ENCODE data around the gene PZP. TPM values are rescaled to one million over a fixed set of nuclear protein-coding genes. Genes with fewer than 3 reads are reported as not detected.

PZP gene
- total and polyA plus RNA-seq, 2 of the 8 experiments (the other 6 are each of a cell fraction or from before 2014, with no cell fraction given) = 0.08 TPM; not detected in 1

DNA sequence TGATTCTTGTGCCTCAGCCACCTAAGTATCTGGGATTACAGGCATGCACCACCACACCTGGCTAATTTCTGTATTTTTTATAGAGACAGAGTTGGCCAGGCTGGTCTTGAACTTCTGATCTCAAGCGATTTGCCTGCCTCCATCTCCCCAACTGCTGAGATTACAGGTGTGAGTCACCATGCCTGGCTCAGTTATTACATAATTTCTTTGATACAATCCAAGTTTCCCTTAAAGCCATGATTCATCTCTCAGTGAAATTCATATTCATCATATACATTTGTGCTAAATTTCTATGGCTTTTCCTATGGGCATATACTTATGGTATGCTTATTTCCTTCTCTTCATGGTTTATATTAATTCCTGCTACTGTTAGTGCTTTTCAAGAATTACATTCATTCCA lies 29.1 kb upstream of the PZP start (continued):
- TF ChIP-seq, protein P1, sequence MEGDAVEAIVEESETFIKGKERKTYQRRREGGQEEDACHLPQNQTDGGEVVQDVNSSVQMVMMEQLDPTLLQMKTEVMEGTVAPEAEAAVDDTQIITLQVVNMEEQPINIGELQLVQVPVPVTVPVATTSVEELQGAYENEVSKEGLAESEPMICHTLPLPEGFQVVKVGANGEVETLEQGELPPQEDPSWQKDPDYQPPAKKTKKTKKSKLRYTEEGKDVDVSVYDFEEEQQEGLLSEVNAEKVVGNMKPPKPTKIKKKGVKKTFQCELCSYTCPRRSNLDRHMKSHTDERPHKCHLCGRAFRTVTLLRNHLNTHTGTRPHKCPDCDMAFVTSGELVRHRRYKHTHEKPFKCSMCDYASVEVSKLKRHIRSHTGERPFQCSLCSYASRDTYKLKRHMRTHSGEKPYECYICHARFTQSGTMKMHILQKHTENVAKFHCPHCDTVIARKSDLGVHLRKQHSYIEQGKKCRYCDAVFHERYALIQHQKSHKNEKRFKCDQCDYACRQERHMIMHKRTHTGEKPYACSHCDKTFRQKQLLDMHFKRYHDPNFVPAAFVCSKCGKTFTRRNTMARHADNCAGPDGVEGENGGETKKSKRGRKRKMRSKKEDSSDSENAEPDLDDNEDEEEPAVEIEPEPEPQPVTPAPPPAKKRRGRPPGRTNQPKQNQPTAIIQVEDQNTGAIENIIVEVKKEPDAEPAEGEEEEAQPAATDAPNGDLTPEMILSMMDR (IDR thresholded peaks at IDR 0.05; ENCODE audit: control extremely low read depth in 1 of 3, insufficient read depth in 1 of 3, low read depth in 1 of 3, low read length in 3 of 3) = no peak
- no peak for TF ChIP-seq BCL11A (IDR thresholded peaks at IDR 0.05; ENCODE audit: low read depth in 2 of 2, low read length in 2 of 2)
- TF ChIP-seq, protein P2, sequence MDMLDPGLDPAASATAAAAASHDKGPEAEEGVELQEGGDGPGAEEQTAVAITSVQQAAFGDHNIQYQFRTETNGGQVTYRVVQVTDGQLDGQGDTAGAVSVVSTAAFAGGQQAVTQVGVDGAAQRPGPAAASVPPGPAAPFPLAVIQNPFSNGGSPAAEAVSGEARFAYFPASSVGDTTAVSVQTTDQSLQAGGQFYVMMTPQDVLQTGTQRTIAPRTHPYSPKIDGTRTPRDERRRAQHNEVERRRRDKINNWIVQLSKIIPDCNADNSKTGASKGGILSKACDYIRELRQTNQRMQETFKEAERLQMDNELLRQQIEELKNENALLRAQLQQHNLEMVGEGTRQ (IDR thresholded peaks at IDR 0.05; ENCODE audit: low read length) = no peak
